ENCODE results near the gene SLC27A1. TPM values are rescaled to one million over a fixed set of nuclear protein-coding genes. Genes with fewer than 3 reads are reported as not detected.
"Not testable (repeated sequence)": the region's sequence is repeated elsewhere in the genome, so short reads cannot be mapped to it uniquely, and the experiment has no call there.

The SLC27A1 gene
- total and polyA plus RNA-seq, 5 donors, result 28.2 to 63.6 (median 38.7) TPM

DNA sequence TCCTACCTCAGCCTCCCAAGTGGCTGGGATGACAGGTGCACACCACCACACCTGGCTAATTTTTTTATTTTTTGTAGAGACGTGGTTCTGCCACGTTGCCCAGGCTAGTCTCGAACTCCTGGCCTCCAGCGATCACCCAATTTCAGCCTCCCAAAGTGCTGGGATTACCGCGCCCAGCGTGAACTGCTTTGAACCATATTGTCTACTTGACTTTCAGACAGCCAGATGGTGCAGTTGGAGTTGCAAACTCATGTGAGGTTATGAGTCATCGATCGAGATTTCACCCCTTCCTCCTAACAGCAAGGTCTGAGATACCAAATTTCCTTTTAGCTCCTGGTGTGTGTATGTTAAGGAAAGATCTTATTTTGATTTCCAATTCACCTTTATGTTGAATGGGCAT lies 2.7 kb downstream of the SLC27A1 start:
- DNase-seq (no peak), ATAC-seq (no peak)
- intact Hi-C loops (cut with DNase I), result no loop called here
- Histone ChIP-seq H3K27ac (ENCODE audit: low read length) (no peak overlapping the region), H3K4me3 (ENCODE audit: low read length) (no peak overlapping the region), H3K4me1 (ENCODE audit: control insufficient read depth, insufficient read depth, low read length) (peaks cover 12% of the 10 kb centered on the region), H3K27me3 (ENCODE audit: control insufficient read depth, insufficient read depth) (no peaks in the 10 kb centered on the region), H3K9me3 (ENCODE audit: control insufficient read depth, low read length) (no peaks in the 10 kb centered on the region)
- 79% methylated on average over 9 of the region's 9 CpGs for WGBS

DNA sequence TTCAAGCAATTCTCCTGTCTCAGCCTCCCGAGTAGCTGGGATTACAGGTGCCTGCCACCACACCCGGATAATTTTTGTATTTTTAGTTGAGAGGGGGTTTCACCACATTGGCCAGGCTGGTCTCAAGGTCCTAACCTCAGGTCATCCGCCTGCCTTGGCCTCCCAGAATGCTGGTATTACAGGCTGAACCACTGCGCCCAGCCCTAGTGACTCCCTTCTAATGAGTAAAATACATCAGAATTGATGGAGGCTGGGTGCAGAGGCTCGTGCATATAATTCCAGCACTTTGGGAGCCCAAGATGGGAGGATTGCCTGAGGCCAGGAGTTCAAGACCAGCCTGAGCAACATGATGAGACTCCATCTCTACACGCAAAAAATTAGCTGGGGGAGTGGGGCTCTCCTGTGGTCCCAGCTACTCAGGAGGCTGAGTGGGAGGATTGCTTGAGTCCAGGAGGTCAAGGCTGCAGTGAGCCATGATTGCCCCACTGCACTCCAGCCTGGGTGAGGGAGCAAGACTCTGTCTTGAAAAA lies 4.8 kb downstream of the SLC27A1 start:
- H3K4me3 ChIP-seq (ENCODE audit: low read length); DNase-seq; intact Hi-C loops (cut with DNase I); ATAC-seq; H3K27me3 ChIP-seq (ENCODE audit: control insufficient read depth, insufficient read depth); H3K9me3 ChIP-seq (ENCODE audit: control insufficient read depth, low read length): not testable (repeated sequence)
- H3K4me1 ChIP-seq (ENCODE audit: control insufficient read depth, insufficient read depth, low read length), result peaks cover 12% of the 10 kb centered on the region
- H3K27ac ChIP-seq (ENCODE audit: low read length), result peak overlapping the region; percentile 97
- WGBS, result 85% methylated on average over 6 of the region's 6 CpGs

DNA sequence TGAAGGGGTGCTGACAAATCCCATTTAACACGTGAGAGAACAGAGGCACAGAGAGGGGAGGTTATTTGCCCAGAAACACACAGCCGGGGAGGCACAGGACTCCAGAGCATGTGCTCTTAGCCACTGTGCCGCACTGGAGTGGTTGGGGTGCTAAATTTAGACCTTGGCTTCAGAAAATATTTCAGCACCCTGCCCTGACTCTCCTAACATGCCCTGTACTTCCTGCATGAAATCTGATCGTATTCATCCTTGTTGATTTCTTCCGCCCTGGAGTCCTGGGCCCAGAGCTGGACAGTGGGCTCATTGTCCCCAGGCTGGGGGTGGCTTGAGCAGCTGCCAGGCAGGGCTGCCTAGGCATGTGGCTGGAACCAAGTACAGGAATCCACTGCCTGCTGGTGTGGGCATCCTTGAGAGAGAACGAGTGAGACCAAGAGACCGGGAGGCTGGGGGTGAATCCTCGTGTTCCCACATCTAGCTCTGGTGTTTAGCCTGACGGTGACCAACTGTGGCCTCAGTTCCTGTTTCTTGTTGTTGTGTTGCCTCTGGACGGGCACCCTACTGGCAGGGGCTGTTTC lies 5.3 kb downstream of the SLC27A1 start:
- peak; percentile 63 to 88 (median 84) for DNase-seq
- no peaks in the 10 kb centered on the region for H3K9me3 ChIP-seq (ENCODE audit: control insufficient read depth, low read length)
- intact Hi-C loops (cut with DNase I), result no loop called here
- H3K27me3 ChIP-seq (ENCODE audit: control insufficient read depth, insufficient read depth), result no peaks in the 10 kb centered on the region
- H3K27ac ChIP-seq (ENCODE audit: low read length), result peak overlapping the region; percentile 97
- 30% methylated on average over 10 of the region's 10 CpGs for WGBS
- ATAC-seq, result peak; percentile 70 to 86
- no peak overlapping the region for H3K4me3 ChIP-seq (ENCODE audit: low read length)
- peaks cover 12% of the 10 kb centered on the region for H3K4me1 ChIP-seq (ENCODE audit: control insufficient read depth, insufficient read depth, low read length)

DNA sequence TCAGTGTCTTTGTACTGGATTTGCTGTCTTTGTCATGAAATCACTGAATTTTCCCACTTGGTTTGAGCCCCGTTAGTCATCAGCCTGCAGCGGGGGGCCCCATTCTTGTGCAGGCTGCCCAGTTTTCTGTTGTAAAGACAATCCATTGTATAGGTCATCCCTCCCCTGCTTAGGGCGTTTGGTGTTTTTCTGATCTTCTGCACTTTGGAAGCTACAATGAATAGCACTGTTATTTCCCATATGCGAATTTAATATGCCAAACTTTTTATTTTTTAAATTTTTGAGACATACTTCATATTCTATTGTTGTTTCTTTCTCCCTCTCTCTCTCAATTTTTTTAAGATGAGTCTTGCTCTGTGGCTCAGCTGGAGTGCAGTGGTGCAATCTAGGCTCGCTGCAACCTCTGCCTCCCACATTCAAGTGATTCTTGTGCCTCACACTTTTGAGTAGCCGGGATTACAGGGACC lies 9.0 kb downstream of the SLC27A1 start:
- ATAC-seq (no peak), DNase-seq (no peak)
- peaks cover 8% of the 10 kb centered on the region for H3K4me1 ChIP-seq (ENCODE audit: control insufficient read depth, insufficient read depth, low read length)
- intact Hi-C loops (cut with DNase I), result no loop called here
- 60% methylated on average over 6 of the region's 6 CpGs for WGBS
- H3K4me3 ChIP-seq (ENCODE audit: low read length), result no peak overlapping the region
- H3K9me3 ChIP-seq (ENCODE audit: control insufficient read depth, low read length), result no peaks in the 10 kb centered on the region
- H3K27ac ChIP-seq (ENCODE audit: low read length), result no peak overlapping the region
- H3K27me3 ChIP-seq (ENCODE audit: control insufficient read depth, insufficient read depth), result no peaks in the 10 kb centered on the region

DNA sequence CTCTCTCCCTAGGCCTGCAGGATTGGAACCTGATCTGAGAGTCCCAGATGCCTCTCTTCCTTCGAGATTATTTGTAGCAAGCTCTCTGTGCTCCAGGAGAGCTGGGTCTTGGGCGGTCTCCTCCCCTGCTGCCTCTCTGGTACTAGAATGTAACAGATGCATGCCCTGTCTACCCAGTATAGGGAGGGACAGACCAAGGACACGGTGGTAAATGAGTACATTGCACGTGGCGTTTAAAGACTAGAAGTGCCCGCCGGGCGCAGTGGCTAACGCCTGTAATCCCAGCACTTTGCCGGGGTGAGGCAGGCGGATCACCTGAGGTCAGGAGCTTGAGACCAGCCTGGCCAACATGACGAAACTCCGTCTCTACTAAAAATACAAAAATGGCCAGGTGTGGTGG lies 11.7 kb downstream of the SLC27A1 start:
- no peaks in the 10 kb centered on the region for H3K9me3 ChIP-seq (ENCODE audit: control insufficient read depth, low read length)
- no peak for DNase-seq
- H3K27me3 ChIP-seq (ENCODE audit: control insufficient read depth, insufficient read depth), result no peaks in the 10 kb centered on the region
- no peaks in the 10 kb centered on the region for H3K4me1 ChIP-seq (ENCODE audit: control insufficient read depth, insufficient read depth, low read length)
- no peak overlapping the region for H3K4me3 ChIP-seq (ENCODE audit: low read length)
- no peak for ATAC-seq
- 92% methylated on average over 13 of the region's 13 CpGs for WGBS
- no peak overlapping the region for H3K27ac ChIP-seq (ENCODE audit: low read length)
- intact Hi-C loops (cut with DNase I), result no loop called here

DNA sequence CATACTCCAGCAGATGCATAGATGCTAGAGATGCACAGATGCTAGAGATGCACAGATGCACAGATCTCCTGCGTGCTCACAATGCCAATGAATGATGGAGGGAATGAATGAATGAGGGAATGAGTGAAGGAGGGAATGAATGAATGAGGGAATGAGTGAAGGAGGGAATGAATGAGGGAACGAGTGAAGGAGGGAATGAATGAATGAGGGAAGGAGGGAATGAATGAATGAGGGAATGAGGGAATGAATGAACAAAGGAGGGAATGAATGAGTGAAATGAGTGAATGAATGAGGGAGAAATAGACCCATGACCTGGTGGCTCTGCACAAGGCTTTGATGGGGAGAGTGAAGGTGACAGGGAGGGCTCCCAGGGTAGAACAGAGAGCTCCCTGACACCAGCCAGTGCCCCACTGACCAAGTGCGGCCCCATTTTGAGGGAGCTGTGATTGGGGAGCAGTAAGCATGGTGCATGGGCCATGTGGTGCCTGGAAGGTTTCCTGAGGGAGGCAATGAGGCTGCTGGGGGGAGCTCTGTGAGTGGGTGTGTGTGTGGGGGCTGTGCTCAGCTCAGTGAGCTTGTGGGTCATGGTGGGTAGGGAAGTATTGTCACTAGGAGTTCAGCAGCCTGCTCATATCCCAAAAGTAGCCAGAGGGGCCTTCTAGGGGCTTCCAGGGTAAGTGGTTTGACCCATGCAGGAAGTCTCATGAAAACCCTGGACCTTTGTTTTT lies 12.7 kb downstream of the SLC27A1 start:
- peak in 1 of 3 donors; percentile 35 for DNase-seq
- no peak overlapping the region for H3K4me3 ChIP-seq (ENCODE audit: low read length)
- H3K27ac ChIP-seq (ENCODE audit: low read length), result no peak overlapping the region
- no peaks in the 10 kb centered on the region for H3K27me3 ChIP-seq (ENCODE audit: control insufficient read depth, insufficient read depth)
- intact Hi-C loops (cut with DNase I), result no loop called here
- no peak for ATAC-seq
- whole genome bisulfite sequencing, result 84% methylated on average over 3 of the region's 3 CpGs
- no peaks in the 10 kb centered on the region for H3K4me1 ChIP-seq (ENCODE audit: control insufficient read depth, insufficient read depth, low read length)
- no peaks in the 10 kb centered on the region for H3K9me3 ChIP-seq (ENCODE audit: control insufficient read depth, low read length)

DNA sequence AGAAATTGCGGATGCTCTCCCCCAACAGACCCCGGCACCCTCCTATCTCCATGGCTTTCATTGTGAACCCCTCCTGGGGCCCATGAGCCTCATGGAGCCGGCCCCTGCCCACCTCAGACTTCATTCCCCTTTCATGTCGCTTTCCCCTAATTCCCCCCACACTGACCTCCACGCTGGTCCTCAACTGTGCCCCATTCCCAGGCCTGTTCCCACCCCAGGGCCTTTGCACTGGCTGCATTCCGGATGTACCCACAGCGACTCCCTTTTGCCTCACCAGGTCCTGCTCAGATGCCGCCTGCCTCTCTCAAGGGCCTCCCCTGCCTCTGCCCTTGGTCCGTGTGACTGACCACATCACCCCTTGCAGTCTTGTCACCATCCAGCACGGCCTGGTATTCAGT lies 13.3 kb downstream of the SLC27A1 start:
- no peak overlapping the region for H3K27ac ChIP-seq (ENCODE audit: low read length)
- 96% methylated on average over 10 of the region's 10 CpGs for WGBS
- DNase-seq (peak in 1 of 3 donors; percentile 6), ATAC-seq (no peak)
- H3K27me3 ChIP-seq (ENCODE audit: control insufficient read depth, insufficient read depth), result no peaks in the 10 kb centered on the region
- intact Hi-C loops (cut with DNase I), result no loop called here
- H3K4me1 ChIP-seq (ENCODE audit: control insufficient read depth, insufficient read depth, low read length), result no peaks in the 10 kb centered on the region
- H3K4me3 ChIP-seq (ENCODE audit: low read length), result no peak overlapping the region
- no peaks in the 10 kb centered on the region for H3K9me3 ChIP-seq (ENCODE audit: control insufficient read depth, low read length)

DNA sequence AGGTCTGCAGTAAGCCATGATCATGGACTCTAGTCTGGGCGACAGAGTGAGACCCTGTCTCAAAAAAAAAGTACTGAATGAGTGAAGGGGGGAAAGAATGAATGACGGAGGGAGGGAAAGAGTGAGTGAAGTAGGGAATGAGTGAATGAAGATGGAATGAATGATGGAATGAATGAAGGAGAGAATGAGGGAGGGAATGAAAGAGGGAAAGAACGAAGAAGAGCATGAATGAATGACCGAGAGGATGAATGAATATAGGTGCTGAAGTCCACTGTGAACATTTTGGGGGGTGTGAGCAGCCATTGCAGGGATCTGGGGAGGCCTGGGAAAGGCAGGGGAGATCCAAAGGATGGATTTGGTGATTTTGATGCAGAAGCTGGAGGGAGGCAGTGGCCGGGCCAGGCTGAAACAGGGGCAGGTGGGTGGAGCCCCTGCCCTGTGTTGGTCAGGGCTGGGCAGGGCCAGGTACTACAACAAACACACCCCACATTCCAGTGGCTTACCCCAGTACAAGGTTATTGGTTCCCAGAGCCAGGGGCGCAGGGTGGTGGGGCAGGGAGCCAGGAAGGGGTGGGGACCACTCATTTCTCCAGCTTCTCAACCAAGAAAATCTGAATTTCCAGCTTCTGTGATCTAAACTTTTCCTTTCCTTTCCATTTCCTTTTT lies 14.3 kb downstream of the SLC27A1 start:
- Histone ChIP-seq H3K4me3 (ENCODE audit: low read length) (no peak overlapping the region), H3K4me1 (ENCODE audit: control insufficient read depth, insufficient read depth, low read length) (no peaks in the 10 kb centered on the region), H3K27ac (ENCODE audit: low read length) (no peak overlapping the region), H3K27me3 (ENCODE audit: control insufficient read depth, insufficient read depth) (no peaks in the 10 kb centered on the region), H3K9me3 (ENCODE audit: control insufficient read depth, low read length) (no peaks in the 10 kb centered on the region)
- intact Hi-C loops (cut with DNase I), result no loop called here
- 94% methylated on average over 6 of the region's 6 CpGs for WGBS
- DNase-seq (peak in 1 of 3 donors; percentile 31), ATAC-seq (no peak)

DNA sequence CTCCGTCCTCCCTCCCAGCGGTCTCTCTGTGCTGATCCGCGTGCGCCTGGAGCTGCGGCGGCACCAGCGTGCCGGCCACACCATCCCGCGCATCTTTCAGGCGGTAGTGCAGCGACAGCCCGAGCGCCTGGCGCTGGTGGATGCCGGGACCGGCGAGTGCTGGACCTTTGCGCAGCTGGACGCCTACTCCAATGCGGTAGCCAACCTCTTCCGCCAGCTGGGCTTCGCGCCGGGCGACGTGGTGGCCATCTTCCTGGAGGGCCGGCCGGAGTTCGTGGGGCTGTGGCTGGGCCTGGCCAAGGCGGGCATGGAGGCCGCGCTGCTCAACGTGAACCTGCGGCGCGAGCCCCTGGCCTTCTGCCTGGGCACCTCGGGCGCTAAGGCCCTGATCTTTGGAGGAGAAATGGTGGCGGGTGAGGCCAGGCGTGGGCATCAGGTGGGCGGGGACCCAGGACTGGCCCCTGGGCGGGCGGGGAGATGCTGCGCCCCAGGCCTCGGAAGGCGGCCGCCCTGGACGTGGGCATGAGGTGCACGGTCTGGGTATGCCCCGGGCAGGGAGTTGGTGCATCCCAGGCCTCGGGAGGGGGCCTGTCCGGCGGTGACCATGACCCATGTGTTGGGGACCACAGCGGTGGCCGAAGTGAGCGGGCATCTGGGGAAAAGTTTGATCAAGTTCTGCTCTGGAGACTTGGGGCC lies 16.4 kb downstream of the SLC27A1 start:
- ATAC-seq (peak in 1 of 2 donors; percentile 3), DNase-seq (peak in 1 of 3 donors; percentile 37)
- Histone ChIP-seq H3K9me3 (ENCODE audit: control insufficient read depth, low read length) (no peaks in the 10 kb centered on the region), H3K4me1 (ENCODE audit: control insufficient read depth, insufficient read depth, low read length) (no peaks in the 10 kb centered on the region), H3K4me3 (ENCODE audit: low read length) (no peak overlapping the region), H3K27ac (ENCODE audit: low read length) (no peak overlapping the region), H3K27me3 (ENCODE audit: control insufficient read depth, insufficient read depth) (no peaks in the 10 kb centered on the region)
- 94% methylated on average over 58 of the region's 58 CpGs for whole genome bisulfite sequencing
- intact Hi-C loops (cut with DNase I), result no loop called here

DNA sequence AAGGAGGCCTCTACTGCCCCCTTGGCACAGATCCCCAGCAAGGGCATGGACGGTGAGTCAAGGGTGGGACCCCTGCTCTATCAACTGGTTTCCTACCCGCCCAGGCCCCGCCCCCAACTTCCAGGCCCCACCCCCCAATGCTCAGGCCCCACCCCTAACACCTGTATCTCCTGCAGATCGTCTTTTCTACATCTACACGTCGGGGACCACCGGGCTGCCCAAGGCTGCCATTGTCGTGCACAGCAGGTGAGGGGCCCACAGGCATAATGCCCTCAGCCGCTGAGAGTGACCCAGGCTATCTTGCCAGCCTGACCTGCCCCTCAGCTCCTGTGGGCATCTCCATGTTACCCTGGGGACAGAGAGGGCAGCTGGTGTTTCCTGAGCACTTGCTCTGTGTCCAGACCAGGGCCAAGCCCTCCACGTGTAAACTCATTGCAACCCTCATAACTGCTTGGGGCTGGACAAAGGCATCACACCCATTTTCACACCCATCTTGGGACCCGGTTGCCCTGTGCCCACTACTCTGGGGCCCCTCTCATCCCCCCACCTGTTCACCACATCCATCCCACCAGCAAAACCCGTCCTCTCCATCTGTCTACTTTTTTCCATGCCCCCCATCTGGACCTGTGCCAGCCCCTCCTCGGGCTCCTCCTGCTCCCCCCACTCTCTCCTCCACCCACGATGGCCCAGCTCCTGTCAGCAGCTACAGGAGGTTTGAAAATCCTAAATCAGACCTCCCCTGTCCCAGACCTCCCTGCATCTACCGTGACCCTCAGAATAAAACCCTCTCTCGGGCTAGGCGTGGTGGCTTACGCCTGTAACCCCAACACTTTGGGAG lies 17.2 kb downstream of the SLC27A1 start:
- no peaks in the 10 kb centered on the region for H3K4me1 ChIP-seq (ENCODE audit: control insufficient read depth, insufficient read depth, low read length)
- WGBS, result 74% methylated on average over 18 of the region's 18 CpGs
- DNase-seq (peak in 1 of 3 donors; percentile 41), ATAC-seq (no peak)
- no peak overlapping the region for H3K27ac ChIP-seq (ENCODE audit: low read length)
- no peaks in the 10 kb centered on the region for H3K9me3 ChIP-seq (ENCODE audit: control insufficient read depth, low read length)
- intact Hi-C loops (cut with DNase I), result no loop called here
- no peaks in the 10 kb centered on the region for H3K27me3 ChIP-seq (ENCODE audit: control insufficient read depth, insufficient read depth)
- H3K4me3 ChIP-seq (ENCODE audit: low read length), result no peak overlapping the region
